Left kidney (tissue), 2 donors: Measurements from ENCODE around the gene PATJ. TPM values are rescaled to one million over a fixed set of nuclear protein-coding genes. Genes with fewer than 3 reads are reported as not detected.
"Not testable (repeated sequence)": the region's sequence is repeated elsewhere in the genome, so short reads cannot be mapped to it uniquely, and the experiment has no call there.

Source experiments
- DNase-seq: peaks from one replicate; pipeline ENCODE4 v3.0.0-alpha.2; 2013
- polyA plus RNA-seq: library from polyadenylated mRNA; unstranded; fragments of 120-200 nt; gene quantifications from one replicate; pipeline ENCODE4 v1.2.1, GENCODE V29; 2013; ENCODE audit not compliant: insufficient read length

Gene PATJ
- polyA plus RNA-seq, 1 donor: 65.6 TPM

DNA sequence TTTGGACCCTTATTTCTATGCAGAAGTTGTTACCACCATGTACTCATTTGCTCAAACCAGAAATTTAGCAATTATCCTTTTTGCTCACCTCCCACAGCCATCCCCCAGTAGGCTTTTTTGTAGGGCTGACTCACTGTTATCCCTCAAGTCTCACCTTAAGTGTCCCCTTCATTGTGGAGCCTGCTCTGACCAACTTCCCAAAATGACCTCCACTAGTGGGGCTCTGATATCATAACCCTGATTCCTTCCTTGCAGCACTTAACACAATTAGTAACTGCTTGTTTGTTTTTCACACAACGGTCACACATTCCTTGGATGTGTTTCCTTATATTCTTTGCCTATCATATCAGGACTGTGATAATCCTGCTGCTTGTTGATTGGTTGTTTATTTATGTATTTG, 76.7 kb downstream of the PATJ start:
- DNase-seq: no peak

DNA sequence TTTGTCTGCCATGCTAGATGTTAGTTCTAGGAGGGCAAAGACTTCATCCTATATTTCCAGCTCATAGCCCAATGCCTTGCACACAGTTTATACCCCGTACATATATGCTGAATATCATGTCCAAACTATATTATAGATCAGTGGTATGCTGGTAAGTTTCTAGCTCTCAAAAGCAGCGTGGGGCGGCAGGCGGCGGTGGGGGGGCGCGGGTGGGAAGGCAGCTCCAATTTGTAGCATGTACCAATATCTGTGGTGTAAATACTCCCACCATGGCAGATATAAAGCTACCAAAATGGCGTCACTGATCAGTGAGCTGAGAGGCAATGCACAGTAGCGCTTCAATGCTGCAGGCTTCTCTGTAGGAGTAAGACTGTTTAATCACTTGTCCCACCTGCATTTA, 77.1 kb downstream of the PATJ start:
- DNase-seq: no peak

DNA sequence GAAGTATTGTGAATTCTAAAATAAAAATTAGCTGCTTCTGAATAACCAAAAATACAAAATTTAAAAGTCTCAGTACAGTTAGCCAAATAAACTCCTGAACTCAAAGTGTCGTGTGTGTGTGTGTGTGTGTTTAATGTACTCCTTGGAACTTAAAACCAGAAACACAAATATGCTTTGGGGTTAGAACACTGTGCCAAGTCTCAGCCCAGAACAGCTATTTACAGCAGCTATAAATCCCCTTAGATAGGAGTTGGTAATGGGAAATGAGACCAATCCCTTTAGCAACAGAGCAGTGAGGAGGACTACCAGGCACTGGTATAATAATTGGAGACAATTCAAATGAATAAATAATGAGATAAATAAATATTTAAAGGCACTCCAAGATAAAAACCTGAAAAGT, 83.1 kb downstream of the PATJ start:
- DNase-seq: no peak

DNA sequence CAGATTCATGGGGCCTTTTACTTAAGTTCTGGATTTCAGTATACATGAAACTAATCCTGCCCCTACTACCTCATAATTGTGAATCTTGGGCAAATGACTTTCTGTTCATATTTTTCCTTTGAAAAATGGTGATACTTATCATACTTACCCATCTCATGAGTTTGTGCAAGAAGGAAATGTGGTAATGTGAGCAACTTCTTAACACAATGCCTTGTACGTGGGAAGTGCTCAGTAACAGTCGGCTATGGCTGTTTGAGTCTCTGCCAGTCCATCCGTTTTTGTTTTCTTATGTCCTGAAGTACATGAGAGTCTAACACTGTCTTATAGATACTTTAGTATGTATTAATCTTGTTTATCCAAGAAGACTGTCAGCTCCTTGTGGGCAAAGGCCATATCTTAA, 86.5 kb downstream of the PATJ start:
- no peak for DNase-seq

DNA sequence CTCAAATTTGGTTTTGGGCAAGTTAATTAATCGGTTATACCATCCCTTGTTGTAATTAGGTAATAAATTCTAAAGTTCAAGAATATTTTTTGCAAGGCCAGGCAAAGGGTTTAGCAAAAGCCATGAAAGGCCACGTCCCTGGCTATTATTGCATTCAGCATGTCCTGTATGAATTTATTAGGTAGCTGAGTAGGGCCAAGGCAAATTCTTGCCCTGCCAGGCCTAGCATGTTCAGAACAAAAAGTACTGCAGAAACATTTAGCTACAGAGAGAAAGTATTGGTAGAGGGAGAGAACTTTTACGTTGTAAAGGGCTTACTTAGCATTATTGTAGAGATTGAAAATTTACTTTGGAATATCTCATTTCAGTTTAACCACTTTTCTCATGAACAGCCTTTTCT, 94.4 kb downstream of the PATJ start:
- DNase-seq: no peak

DNA sequence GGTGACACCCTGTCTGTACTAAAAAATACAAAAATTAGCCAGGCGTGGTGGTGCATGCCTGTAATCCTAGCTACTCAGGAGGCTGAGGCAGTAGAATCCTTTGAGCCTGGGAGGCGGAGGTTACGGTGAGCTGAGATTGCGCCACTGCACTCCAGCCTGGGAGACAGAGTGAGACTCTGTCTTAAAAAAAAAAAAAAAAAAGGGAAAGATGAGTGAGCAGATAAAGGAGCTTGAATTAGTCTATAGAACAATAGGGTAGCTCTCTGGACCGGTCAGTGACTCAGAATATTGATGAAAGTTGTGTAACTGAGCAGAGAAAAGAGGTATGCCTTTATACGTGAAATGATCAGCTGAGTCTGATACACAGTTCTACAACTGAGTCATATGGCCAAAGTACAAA, 95.3 kb downstream of the PATJ start:
- not testable (repeated sequence) for DNase-seq

DNA sequence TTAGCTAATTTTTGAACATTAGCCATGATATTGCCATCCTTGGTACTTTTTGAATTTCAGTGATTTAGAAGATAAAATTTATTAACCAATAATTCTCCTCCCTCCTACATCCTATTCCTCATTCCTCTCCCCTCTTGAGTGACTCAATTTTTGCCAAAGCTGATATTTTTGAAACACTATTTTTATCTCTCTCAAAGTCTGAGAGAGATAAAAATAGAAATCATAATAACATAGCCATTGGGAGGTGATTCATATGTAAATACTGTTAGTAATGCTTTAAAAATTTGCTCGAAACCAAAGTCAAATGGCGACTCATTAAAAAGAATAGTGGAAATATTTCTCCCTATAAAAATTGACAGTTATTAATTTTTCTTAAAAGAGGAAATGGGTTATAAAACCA, 97.4 kb downstream of the PATJ start:
- no peak for DNase-seq

DNA sequence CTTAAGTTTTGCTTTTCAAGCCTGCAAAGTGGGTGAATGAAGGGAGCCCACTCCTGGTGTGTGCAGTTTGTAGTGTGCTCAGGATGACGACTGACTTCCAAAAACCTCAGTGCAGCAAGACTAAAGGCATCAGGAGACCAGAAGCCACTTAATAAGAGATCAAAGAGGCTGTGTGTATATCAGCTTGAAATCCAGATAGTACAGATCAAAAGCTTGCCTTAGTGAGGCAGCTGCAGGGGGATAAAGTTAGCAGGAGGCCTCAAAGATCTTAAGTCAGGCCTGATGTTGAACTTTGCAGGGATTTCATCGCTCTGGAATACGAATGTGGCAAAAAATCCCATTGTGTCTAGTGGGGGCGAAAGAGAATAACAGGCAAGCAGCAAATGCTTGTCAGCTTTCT, 99.8 kb downstream of the PATJ start:
- no peak for DNase-seq

DNA sequence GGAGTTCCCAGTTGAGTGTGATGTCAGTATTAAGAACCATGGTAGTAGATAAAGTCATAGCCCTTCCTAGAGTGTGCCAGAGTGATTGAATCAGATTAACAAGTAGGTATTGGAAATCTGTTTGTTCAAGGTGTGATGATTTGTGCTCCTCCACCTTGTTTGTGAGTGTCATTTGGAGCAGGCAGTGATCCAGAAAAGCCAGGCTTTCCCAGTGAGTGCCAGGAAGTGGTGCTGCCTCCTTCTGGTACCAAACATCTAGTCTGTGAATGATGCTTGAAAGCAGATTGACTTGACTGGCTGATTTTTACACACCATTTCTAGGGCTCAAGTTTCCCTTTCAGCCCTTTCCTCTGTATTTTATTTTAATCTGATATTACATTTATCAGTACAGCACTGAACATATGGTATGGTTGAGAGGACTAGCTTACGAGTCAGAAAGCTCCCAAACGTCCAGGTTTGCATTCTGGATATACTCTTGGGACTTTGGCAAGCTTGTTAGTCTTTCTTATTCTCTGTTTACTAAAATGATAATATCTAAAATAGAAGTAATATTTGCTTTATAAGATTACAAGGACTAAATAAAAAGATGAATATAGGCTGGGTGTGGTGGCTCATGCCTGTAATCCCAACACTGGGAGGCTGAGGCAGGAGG, 100.7 kb downstream of the PATJ start:
- no peak for DNase-seq

DNA sequence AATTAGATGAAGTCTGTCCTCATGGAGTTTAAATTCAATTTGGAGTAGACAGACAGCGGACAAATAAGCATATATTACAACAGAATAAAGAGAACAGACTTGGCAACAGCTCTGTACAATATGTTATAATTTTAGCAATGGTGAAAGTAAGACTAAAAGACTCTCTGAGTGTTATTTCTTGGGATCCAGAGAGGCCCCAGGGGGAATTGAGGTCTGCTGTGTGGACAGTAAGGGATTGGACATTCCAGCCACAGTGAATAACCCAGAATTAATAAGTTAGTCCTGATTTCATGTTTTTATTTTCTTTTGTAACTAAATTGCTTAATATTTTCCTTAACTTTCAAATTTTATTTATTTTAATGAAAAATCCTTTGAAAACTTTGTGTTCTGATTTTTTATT, 101.7 kb downstream of the PATJ start:
- no peak for DNase-seq

DNA sequence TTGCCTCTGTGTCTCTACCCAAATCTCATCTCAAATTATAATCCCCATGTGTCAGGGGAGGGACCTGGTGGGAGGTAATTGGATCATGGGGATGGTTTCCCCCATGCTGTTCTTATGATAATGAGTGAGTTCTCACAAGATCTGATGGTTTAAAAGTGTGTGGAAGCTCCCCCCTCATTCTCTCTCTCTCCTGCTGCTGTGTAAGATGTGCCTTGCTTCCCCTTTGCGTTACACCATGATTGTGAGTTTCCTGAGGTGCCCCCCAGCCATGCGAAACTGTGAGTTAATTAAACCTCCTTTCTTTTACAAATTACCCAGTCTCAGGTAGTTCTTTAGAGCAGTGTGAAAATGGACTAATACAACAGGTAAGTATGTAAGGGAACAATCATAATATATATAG, 102.4 kb downstream of the PATJ start:
- DNase-seq: not testable (repeated sequence)

DNA sequence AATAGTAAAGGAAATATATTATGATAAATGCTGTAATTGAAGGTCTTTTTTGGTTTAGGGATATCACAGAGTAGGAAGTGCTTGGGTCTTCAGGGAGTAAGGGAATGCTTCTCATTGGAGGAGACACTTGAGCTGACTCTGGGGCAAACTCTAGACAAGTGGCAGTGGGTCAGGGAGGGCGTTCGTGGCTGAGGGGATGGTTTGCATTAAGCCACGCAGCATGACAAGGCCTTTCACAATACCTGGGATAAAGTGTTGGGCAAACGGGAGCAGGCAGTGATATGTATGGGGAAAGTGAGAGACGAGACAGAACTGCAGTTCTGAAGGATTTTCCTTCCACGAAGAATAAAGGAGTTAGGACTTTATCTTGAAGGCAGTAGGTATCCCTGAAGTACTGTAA, 109.0 kb downstream of the PATJ start:
- no peak for DNase-seq

DNA sequence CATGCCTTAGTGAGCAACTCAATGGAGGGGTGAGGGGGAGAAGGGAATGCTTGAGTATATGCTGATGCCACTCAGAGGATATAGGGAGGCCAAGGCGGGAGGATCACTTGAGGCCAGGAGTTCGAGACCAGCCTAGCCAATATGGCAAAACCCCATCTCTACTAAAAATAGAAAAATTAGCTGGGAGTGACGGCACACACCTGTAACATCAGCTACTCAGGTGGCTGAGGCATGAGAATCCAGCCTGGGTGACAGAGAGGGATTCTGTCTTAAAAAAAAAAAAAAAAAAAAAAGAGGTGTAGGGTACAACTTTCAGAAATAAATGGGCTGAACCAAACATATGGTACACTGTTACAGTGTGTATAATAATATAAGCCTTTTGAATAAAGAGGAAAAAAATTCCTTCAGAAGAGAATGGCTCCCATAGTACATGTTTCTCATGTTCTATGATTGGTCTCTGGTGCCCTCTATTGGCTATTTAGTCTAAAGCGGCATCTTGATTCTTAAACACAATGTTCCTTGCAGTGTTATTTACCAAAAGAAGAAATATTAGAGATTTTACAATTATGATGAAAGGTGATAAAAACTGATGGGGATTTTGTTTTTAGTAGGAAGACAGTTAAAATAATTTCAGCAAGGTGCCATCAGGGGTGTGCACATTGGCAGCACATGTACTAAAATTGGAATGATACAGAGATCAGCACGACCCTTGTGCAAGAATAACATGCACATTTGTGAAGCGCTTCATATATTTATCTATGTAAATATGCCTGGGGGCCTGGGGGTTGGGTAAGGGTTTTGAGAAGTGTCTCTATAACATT, 109.8 kb downstream of the PATJ start:
- peak; percentile 75 for DNase-seq

DNA sequence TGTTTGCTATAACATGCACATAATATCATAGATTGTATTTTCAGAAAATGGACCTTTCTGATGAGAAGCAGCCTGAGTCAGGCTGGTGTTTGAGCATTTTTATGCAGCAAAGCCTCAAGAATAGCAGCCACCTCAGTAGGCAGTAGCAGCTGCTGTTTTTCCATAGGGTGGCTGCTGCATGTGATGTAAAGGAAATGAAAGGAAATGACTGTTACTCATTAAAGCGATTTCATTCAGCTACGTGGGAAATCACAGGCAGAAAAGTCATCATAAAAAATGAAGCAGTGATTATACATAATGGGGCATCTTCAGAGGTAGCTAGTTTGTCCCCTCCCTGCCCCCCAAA, 110.4 kb downstream of the PATJ start:
- DNase-seq: no peak

DNA sequence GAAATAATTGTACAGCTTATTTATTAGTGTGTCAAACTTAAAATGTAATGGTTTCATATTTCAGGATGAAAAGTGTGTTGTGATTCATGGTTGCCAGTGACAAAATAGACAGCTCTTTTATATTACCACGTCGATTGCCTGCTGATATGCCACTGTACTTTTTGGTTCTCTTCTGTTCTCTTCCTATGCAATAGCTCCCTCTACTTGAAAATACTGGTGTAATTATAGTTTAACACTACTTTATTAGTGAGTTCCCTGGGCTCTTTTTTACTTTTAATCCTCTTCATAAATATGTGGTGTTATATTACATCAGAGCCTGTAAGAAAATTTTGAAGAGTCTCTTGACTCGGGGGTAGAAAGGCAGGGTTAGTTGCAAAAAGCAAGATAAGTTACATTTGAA, 111.3 kb downstream of the PATJ start:
- peak; percentile 21 for DNase-seq

DNA sequence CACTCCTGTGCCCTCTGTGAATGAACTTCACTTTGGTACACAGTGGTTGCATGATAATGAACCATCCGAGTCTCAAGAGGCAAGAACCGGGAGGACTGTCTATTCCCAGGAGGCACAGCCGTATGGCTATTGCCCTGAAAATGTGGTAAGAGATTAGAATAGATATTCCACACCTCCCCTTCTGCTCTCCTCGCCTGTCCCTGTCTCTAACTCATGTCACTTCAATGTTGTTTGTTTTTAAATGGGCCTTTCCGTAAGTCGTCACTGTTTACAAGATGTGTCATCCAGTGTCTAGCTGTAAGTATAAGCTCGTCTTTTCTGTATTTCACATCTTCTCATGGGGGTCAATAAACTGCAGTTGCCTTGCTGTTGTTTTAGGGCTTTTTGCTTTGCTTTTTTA, 122.2 kb downstream of the PATJ start:
- no peak for DNase-seq

DNA sequence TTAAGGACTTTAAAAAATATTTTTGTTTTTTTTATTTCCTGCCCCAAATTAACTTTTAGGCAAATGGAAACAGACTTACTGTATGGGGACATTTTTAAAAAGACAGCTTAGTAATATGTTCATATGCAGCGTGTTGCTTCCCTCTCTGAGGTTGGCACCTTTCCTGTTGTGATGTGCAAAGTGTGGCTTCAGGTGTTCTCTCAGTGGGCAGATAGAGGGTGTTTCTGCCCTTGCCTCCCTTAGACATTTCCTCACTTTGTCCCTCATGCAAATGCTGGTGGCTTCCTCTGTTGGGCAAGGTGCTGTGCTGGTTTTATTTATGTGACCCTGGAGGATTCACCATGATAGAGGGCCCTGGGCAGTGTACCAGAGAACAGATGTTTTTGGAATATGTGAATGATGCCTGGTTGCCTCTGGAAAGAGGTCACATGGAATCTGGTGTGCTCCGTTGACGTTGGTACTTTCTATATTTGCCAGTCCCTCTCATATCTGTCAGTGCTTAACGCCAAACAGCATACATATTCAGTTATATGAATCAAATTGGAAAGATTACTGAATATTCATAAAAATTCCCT, 123.5 kb downstream of the PATJ start:
- no peak for DNase-seq

DNA sequence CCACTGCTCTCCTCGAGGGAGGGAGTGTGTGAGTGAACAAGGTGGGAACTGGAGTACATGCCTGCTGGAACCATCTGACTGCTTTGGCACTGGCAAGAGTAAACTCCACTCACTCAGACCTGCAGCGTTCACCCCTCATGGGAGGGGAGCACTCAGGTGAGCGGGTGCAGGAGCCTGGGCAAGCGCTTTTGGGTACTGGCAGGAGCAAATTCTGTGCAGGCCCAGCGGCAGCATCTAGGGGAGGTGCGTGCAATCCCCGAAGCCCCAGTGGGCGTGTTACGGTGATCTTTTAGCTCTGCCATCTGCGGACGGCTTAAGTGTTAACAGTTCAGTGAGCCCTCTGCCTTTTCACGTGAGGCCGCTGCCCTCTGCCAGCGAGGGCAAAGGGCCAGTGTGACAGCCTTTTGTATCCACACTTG, 127.4 kb downstream of the PATJ start:
- no peak for DNase-seq

DNA sequence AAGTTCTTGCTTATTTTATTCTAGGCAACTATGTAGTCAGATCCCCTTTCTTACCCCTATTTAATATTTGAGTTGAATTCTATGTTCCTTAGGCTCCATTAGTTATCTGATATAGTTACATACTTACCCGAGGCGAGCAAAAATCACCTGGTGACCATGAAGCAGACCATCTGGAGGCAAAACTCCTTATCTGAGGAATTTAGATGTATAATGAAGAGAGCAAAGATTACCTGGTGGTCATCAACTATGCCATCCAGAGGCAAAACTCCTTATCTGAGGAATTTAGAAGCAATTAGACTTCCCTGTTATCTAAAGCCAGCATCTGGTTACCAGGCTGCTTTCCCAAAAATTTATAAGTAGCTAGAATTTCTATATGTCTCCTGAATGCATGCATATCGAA, 129.9 kb downstream of the PATJ start:
- no peak for DNase-seq

DNA sequence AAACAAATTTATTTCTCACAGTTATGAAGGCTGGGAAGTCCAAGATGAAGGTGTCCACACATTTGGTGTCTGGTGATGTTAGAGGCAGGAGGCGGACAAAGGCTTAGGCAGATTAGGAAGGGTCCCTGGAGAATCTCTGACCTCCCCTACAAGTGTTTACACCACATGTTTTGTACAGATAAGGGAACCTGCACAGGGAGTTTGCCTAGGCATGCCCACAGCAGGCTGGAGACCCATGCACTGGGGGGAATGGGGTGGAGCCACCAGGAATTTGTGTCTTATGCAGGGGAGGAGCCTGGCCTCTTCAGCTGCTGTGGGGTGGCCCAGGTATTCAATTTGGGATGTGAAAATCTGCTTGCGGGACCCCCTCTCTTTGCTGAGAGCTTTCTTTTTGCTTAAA, 131.3 kb downstream of the PATJ start:
- DNase-seq: no peak

DNA sequence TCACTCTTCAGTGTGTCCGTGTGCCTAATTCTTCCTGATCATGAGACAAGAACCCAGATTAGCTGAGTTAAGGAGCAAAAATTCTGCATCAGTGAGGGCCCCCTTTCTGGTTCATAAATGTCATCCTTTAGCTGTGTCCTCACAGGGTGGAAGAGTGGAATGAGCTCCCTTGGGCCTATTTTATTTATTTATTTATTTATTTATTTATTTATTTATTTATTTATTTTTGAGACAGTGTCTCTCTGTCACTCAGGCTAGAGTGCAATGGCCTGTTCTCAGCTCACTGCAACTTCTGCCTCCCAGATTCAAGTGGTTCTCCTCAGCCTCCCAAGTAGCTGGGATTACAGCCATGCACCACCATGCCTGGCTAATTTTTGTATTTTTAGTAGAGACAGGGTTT, 131.7 kb downstream of the PATJ start:
- no peak for DNase-seq

DNA sequence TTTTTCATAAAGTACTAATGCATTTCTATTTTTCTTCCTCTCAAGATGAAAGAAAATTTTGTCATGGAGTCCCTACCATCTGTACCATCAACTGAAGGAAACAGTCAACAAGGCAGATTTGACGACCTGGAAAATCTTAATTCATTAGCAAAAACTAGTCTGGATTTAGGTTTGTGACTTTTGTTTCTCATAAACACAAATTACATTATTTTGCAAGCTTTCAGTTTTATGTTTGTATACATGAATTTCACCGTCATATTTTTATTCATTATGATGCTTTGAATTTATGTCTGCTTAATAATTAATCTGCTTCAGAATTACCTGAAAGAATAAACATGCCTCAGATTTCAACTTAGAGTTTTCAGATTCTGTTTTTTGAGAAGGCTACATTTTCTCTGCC, 132.9 kb downstream of the PATJ start:
- no peak for DNase-seq

DNA sequence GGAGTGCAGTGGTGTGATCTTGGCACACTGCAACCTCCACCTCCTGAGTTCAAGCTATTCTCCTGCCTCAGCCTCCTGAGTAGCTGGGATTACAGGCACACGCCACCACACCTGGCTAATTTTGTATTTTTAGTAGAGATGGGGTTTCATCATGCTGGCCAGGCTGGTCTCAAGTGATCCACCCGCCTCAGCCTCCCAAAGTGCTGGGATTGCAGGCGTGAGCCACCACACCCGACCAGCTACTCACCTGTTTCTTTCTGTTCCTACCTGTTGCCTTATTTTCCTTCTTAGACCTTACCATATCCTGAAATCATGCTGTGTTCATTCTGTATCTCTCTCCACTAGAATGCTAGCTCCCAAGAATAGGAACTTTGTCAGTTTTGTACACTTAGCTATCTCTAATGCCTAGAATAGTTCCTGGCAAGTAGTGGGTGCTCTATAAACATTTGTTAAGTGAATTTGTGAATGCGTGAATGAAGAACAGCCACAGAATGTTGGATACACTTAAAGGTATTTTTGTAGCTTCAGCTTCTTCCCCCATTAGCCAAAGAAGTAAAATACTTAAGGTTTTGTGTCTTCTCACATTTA, 137.7 kb downstream of the PATJ start:
- not testable (repeated sequence) for DNase-seq
